T follicular helper cell (primary cell): ENCODE data around the gene DMRT3.
"Not testable (repeated sequence)": the region's sequence is repeated elsewhere in the genome, so short reads cannot be mapped to it uniquely, and the experiment has no call there.

Experiments
- DNase-seq: peaks from one replicate; pipeline ENCODE4 v3.0.0-alpha.2; 2020; ENCODE audit warnings: low read depth

DMRT3 gene

DNA sequence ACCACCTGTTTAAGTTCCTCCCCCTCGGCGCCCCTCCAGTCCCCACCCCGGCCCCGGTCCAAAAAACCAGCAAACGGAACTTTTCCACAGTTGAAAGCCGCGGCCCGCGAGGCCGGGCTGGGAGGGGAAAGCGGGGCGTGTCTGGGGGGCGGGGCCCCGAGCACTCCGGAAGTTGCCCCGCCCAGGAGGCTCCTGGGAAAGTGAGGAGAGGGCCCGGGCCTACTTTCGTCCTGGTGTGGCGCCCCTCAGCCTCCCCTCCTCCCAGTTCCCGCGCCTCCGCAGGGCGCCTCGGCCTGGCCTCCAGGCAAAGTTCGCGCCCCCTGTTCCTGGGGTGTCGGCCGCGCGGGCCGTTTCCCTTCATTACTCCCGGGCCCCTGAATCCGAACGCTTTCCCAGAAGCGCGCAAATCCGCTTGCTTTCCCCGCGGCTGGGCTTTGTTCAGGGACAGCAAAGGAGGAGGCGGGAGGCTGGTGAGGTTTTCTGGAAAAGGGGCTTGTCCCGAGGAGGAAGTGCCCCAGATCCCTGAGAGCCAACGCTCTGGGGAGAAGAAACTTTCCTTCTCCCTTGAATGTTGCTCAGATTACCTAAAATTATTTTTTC lies 4.5 kb upstream of the DMRT3 start:
- DNase-seq = no peak

DNA sequence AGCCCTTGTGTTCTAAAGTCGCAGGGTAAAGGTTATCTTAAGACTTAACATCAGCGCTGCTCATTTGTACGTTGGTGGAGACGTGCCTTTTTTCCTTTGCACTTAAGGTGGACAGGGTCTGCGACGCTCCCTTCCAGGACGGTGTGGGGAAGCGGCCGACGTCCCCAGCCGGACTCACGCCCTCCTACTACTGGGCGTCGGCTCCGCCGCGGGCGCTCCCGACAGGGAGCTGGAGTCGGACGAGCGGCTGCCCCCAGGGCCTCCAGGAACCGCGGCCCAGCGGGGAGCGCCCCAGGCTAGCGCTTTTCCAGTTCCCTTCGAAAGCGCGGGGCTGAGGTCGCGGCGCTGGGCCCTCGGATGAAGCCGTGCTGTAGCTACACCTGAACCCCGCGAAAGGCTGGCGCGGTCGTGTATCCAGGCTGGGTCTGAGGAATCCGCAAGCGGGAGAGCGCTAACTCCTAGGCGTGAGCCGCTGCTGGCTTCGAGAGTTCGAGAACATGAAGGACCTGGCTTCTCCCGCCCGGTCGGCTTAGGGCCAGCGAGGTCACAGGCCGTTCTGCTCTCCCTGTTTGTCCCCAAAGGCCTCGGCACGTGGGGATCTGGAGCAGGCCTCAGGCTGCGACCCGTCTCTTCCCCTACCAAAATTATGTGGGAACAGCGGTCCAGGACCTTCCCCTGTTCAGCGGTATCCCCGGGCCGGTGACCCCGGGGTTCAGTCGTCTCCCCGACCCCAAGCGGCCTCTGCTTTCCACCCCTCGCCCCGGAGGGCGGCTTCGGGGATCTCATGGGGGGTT lies 3.8 kb upstream of the DMRT3 start:
- DNase-seq = no peak

DNA sequence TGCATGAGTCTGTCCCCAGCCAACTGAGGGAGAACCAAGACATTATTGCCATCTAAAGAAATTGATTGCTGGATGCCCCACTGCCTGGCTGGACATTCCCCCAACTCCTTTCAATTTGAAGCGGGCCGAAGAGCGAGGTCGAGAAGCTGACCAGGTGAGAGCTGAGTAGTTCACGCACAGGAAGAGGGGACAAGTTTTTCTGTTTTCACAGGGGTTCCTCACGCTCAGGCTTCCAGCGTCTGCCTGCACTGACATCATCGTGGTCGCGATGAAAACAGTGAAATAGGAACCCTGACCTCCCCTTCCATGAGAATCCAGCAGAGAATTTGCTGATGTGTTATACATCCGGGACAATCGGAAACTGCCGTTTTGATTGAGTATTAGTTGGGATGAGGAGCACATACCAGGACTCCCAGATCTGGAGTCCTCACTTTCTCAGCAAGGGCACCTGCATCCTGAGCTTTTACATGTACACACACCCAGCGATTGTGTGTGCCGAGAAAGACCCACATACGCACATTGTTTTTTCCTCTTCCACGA lies 3.1 kb upstream of the DMRT3 start:
- DNase-seq = no peak

DNA sequence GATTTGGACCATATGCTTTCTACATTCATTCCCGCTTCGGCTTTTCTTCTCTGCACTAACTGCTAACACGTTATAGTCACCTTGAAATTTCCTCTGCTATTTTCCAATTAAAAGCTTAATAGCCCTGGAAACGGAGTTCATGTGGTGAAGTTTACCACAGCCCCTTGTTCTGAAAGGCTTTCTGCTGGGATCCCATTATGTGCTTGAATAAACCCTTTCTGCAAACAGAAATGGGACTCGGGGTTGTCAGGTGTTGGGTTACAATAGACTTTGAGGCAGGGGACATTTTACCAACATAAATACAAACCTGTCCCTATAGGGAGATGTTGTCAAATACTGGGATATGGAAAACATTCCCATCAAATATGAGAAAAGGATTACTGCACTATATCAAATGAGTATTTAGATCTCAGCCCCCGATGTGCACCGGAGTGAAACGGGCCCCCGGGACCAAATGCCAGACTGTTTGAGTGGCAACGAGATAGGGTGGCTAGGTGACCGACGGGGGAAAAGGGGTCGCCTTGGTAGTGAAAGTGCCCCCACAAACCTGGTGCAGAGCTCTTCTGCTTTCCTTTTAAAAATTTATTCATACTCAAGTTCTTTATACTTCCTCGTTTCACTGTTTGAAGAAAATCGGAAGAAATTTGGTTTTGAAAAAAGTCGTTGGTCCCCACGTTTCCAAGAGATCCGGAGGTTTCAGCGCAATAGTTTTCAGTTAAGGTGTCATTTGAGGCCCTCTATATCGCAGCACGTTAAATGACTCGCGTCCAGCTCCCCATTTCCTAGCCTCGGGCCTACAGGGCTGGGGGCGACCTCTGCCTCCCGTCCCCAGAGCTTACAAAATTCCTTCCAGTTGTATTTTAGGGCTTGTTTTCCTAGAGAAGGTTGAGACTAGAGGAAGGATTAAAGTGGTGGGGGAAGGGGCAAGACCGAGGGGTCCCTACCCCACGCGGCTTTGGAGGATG lies 2.1 kb upstream of the DMRT3 start:
- DNase-seq = no peak

DNA sequence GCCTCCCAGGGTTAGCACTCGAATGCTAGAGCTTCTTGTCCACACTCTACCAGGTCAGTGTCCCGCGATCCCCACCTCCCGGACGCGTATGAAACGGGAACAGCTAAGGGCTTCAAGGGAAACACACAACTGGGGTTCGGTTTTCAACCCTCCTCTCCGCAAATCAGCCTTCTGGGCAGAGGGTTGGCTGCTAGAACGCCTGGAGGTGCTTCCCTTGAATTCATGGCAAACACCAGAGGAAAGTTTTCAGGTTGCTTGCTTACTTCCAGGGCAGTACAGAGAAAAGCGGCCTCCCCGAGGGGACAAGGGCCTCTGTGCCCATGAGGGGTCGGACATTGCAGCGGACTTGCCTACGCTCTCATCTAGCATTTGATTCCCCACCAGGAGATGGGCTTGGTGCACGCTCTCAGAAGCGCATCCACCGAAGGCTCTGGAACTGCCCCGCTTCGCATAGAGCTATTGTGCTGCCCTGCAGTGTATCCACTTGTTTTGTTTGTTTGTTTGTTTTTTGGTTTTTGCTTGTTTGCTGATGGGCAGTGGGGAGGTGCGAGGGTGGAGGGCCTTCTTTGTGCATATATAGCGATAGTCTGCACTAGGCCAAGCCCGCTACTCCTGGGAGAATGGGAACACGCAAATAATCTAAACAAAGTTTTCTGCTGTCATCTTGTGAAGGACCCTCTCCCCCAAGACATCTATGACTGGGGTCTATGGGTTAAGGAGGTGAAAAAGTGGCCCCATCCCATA lies 1.3 kb upstream of the DMRT3 start:
- DNase-seq = no peak

DNA sequence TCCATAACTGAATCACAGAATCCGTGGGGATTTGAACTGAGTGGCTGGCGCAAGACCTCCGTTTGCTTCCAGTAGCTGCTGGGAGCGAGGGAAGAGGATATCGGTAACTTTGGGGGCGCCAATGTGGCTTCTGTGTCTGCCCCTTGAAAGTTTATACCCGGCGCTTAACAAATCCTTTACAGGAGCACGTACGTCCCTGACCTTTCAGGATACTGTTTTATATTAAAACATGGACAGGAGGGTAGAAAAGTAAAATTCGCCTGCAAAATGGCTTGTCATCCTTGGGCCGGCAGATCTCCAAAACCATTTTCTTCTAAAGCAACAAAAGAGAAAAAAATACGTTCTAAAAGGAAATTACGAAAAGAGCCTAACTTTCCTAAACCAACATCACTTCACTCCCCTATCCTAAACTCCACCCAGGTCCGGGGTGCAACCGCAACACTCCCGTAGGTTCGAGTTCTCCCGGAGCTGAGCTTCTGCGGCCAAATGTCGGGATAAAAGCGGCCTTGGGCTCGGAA lies 656 bp upstream of the DMRT3 start:
- no peak for DNase-seq

DNA sequence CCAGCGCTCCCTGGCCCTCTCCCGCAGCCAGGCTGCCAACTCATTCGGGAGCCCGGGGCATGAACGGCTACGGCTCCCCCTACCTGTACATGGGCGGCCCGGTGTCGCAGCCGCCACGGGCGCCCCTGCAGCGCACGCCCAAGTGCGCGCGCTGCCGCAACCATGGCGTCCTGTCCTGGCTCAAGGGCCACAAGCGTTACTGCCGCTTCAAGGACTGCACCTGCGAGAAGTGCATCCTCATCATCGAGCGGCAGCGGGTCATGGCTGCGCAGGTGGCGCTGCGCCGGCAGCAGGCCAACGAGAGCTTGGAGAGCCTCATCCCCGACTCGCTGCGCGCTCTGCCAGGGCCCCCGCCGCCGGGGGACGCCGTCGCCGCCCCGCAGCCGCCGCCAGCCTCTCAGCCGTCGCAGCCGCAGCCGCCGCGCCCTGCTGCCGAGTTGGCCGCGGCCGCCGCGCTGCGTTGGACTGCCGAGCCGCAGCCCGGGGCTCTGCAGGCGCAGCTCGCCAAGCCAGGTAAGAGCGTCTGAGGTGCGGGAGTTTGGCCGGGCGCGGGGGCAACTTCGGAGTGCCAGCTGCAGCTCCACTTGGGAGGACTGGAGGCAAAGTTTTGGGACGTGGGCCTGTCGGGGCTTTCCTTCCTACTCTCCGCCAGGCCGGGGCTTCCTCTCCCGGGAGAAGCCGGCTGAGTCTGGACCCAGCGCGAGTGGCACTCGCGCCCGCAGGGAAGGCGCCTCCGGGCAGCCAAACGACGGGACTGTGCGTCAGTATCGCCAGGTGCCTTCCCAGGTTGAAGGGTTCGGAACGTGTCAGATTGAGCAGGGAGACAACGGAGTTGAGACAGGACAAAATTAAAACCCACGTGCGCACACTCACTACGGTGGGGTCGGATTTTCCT lies 735 bp downstream of the DMRT3 start:
- no peak for DNase-seq

DNA sequence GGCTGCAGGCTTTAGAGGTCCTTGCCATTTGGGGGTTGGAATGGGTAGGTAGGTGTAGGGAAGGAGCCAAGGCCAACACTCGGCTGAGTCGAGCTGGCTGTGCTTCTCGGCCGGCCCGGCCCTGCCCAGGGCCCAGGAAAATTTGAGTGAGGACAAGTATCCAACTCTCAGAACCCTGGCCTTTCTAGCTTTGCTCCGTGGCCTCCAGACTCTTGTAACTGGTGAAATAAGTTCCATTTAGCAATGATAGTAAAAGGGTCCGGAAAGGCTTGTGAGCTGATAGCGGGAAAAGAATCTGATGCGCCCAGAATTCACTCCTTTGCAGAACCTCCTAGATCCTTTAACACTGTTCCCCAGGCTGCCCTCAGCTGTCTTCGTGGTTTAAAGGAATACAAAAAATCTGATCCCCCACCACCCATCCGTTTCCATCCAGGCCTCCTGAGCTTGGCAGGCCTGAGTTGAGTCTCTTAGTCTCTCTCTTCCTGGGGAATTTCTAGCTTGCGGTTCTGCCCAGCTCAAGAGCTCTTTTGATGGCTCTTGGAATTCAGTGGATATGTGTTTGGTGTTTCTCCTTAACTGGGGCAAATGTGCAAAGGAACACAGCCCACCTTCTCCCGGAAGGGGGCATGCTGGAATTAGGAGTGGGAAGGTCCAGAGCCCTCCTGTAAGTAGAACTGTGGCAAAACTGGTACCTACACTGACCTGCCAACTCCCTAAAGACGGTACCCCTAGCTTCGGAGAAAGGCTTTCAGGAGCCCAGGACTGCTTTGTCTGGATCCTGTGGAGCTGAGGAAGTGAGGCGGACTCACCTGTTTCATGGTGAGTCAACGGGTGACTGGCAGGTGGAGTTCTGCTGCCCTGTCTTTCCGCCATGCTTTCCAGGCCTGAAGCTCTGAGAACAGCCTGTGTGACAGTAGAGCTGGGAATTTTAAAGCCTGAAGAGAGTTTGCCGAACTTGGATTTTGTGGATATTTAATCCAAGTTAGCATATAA lies 1.7 kb downstream of the DMRT3 start:
- DNase-seq = no peak

DNA sequence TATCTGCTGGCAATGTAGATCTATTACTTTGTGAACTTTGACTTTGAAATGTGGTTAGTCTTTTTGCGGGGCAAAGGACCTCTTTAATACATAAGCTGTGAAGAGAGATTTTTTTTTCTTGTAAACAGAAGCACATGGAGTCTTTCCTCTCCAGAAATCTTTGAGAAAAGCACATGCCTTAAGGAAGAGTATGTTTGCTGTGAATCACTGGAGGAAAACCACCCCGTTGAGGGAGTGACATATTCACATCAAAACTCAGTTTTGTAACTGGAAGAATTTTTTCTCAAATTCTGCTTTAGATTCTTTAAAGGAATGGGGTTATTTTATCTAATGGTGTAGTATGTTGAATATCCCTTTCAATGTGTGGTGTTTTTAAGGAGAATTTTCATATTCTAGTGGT lies 3.5 kb downstream of the DMRT3 start:
- DNase-seq = no peak

DNA sequence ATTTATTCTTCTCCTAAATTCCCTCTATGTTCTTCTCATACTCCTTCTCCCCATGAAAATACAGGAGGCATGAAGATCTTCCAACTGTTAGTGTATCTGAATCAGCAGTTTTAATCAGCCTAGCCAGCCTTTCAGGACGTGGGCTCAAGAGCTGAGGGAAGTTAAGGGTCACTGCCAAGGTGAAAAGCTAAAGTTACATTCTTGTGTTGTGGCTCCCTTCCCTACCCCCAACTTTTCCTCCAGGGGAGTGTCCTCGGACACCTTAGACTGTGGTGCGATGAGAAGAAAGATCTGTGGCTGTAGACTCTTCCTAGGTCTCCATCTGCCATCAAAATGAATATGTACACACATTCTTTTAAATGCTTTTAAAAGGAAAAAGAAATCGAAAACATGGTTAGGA lies 4.2 kb downstream of the DMRT3 start:
- no peak for DNase-seq

DNA sequence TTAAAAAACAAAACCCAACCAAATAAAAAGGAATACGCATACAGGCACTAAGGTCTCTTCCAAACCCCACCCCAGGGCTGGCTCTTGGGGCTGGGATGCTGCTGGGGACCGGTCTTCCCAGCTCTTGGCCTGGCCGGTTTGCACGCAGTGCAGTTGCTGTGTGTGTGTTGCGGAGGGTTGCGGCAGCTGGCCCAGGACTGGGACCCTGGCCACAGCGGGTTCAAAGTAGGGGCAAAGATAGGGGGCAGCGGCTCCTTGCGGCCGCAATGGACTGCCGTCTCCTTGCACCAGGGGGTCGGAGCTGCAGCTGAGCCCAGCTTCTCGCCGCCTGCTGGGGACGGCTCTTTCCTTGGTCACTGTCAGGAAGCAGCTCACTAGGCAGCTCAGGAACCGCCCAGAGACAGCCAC lies 5.0 kb downstream of the DMRT3 start:
- no peak for DNase-seq

DNA sequence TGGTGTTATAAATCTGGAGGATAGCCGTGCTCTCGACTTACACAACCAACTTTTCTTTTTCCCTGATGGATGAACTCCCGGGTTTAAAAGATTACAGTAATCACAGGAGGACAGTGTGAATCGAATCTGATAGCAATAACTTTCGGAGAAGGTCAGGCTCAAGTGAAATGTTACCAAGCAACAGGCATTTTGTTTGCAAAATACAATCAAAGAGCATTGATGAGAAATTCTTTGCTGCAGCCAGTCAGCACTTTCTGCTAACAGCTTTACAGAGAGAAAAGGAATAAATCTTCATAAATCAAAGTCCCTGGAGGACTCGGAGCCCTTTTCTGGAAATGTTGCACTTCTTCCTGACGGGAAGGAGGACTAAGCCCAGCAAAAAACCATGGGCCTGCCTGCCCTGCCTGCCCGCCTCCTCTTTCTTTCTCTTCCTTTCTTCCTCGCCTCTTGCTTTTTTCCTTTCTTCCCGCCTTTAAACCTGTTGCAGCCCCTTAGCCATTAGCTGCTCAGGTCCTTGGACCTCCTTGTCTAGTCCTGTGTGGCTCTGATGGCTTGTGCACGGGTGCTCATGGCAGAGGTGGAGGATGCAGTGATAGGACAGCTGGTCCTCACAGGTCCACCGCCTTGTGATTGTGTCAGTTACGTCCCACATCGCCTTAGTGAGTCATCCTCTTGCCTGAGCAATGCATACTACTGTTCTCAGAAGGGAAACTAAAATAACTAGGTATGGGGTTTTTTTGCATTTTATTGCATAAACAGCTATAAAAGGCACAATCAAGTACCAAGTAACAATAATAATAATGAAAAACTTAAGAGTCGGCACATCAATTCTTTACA lies 6.2 kb downstream of the DMRT3 start:
- DNase-seq = no peak

DNA sequence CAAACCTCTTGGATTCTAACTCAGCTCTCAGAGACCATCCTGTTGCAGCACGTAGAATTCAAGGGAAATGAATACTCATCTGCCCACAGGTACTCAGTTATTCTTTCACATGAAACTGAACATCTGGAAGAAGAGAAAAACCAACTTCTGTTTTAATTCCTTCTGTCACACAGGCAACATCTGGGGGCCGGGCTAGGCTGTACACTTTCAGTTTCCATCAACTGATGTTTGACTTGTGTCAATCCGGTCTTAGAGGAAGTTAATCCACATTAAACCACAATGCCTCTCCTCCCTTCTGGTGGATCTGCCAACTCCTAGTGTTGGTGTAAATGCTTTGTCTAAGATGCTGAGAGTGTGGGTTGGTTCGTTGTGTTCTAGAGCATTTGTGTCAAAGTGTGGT lies 17.6 kb downstream of the DMRT3 start:
- DNase-seq = no peak

DNA sequence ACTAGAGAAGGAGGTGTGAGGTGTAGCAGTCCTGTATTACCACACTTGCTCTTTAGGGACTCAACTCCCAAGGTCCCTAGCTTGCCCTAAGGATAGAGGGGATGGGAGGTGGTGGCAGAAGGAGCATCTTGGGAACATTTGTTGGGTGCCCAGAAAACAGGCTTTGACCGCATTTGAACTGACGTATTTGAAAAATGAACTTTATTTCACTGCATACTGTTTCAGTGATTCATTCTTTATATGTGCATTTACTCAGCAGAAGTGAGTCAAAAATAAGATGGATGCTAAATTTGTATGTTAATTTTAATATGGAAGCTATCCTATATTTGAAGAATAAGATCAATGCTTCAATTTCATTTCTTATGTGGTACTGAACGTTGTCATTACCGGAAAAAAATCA lies 18.7 kb downstream of the DMRT3 start:
- no peak for DNase-seq

DNA sequence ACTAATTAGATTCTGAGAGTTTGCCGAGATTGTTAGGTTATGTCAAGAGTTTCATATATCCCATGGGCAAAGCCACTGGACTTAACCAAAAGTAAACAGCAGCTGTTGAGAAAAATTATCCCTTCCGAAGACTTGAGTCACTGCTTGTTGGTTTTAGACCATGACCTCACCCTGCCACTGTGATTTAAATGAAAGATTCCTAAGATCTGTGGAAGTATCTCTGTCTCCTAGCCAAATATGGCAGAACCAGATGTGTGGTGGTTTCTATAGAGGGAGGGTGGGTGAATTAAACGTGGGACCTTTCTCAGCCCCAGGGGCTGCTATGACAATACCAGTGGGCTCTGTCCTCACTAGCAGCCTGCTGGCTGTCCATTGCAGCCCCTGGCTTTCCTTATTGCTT lies 19.3 kb downstream of the DMRT3 start:
- no peak for DNase-seq

DNA sequence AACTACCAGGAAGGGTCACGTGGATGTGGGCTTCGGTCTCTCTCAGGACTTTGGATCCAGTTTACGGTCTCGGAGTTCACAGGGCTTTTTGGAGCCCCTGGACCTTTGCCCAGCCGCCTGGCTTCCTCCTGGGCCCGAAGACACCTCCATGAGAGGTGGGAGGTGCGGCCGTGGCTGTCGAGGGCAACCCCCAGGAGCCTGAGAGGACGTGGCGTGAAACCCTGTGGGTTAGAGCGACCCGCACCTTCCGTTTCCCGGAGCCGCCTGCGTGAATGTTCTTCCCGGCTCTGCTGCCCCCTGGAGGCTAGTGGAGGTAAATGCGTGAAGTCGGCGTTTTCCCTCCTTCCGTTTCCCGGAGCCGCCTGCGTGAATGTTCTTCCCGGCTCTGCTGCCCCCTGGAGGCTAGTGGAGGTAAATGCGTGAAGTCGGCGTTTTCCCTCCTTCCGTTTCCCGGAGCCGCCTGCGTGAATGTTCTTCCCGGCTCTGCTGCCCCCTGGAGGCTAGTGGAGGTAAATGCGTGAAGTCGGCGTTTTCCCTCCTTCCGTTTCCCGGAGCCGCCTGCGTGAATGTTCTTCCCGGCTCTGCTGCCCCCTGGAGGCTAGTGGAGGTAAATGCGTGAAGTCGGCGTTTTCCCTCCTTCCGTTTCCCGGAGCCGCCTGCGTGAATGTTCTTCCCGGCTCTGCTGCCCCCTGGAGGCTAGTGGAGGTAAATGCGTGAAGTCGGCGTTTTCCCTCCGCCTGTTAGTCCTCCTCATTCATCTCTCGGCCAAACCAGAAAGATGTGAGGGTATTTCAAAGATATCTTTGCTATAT lies 22.1 kb downstream of the DMRT3 start:
- DNase-seq = not testable (repeated sequence)

DNA sequence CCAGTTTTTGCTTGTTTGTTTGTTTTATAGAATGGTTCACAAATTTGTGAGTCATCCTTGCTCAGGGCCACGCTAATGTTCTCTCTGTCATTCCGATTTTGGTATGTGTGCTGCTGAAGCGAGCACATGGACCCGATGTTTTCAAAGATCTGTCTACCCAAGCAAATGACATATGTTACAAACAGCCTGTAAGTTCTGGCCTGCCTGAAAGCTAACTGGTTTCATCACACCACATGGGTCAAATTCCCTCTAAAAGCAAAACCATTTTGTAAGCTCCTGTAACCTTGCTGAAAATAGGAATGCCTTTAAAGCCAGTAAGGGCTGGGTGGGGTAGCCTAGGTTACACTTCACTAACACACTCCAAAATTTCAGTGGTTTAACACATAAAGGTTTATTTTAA lies 25.4 kb downstream of the DMRT3 start:
- no peak for DNase-seq
